GM18907 (cell line): ENCODE measurements around the gene STUB1.

Source experiments
- ATAC-seq: cut with Tn5 transposase; IDR thresholded peaks from one replicate; pipeline ENCODE4 v1.9.1; 2021; ENCODE audit warnings: mild to moderate bottlenecking, moderate library complexity; ENCODE audit not compliant: unreplicated experiment

STUB1 gene

GRCh38 chr16:643050-643368, 37.2 kb upstream of the STUB1 start:
- ATAC-seq: no peak

- ATAC-seq: no peak
These were observed 35.7 kb upstream of the STUB1 start for GRCh38 chr16:644556-644955.

GRCh38 chr16:645852-646678, 34.1 kb upstream of the STUB1 start:
- no peak for ATAC-seq

- ATAC-seq: no peak
These were observed 33.5 kb upstream of the STUB1 start for GRCh38 chr16:646679-647172.

GRCh38 chr16:647173-647902, 32.9 kb upstream of the STUB1 start:
- no peak for ATAC-seq

- ATAC-seq: no peak
These were observed 32.0 kb upstream of the STUB1 start for GRCh38 chr16:648071-648780.

GRCh38 chr16:648781-649589, 31.2 kb upstream of the STUB1 start, which contains the start of gene WDR90:
WDR90 (plus strand) TSS chr16:649365; CDS start chr16:649417, 52 bp downstream.
- peak; percentile 51 for ATAC-seq

- peak; percentile 2 for ATAC-seq
These were observed 30.6 kb upstream of the STUB1 start for GRCh38 chr16:649631-650030.

- ATAC-seq: no peak
These were observed 28.4 kb upstream of the STUB1 start for GRCh38 chr16:651844-652243.

GRCh38 chr16:652454-653305, 27.5 kb upstream of the STUB1 start:
- no peak for ATAC-seq

- ATAC-seq: no peak
These were observed 26.2 kb upstream of the STUB1 start for GRCh38 chr16:654034-654433.

GRCh38 chr16:657487-657886, 22.7 kb upstream of the STUB1 start:
- no peak for ATAC-seq

GRCh38 chr16:658679-659571, 21.3 kb upstream of the STUB1 start:
- no peak for ATAC-seq

- ATAC-seq: no peak
These were observed 20.6 kb upstream of the STUB1 start for GRCh38 chr16:659618-660017.

GRCh38 chr16:660132-660458, 20.1 kb upstream of the STUB1 start:
- no peak for ATAC-seq

GRCh38 chr16:660459-661183, 19.6 kb upstream of the STUB1 start:
- ATAC-seq: peak; percentile 41

GRCh38 chr16:661184-661821, 18.9 kb upstream of the STUB1 start:
- ATAC-seq: peak; percentile 12

- no peak for ATAC-seq
These were observed 18.1 kb upstream of the STUB1 start for GRCh38 chr16:662095-662494.
